Tibial nerve (tissue), 3 donors: ENCODE data around the gene KLHL11.

ENCODE experiments used
- POLR2A ChIP-seq, 2 donors: fragments of 450-650 bp; IDR thresholded peaks; one replicate each; pipeline ENCODE4 v1.6.1; 2017; ENCODE audit warnings: antibody characterized with exemption in 2 of 2, mild to moderate bottlenecking in 2 of 2, moderate library complexity in 2 of 2
- TF ChIP-seq, protein P1 (sequence below), 5 experiments: fragments of 200-600 bp in 3 of 5; fragments of 450-650 bp in 2 of 5; sonication (generic) in 3 of 5; IDR thresholded peaks; one replicate each; pipeline ENCODE4 v1.5.1; 2016 to 2019; ENCODE audit warnings: antibody characterized with exemption in 5 of 5, mild to moderate bottlenecking in 3 of 5, moderate library complexity in 2 of 5

DNA sequence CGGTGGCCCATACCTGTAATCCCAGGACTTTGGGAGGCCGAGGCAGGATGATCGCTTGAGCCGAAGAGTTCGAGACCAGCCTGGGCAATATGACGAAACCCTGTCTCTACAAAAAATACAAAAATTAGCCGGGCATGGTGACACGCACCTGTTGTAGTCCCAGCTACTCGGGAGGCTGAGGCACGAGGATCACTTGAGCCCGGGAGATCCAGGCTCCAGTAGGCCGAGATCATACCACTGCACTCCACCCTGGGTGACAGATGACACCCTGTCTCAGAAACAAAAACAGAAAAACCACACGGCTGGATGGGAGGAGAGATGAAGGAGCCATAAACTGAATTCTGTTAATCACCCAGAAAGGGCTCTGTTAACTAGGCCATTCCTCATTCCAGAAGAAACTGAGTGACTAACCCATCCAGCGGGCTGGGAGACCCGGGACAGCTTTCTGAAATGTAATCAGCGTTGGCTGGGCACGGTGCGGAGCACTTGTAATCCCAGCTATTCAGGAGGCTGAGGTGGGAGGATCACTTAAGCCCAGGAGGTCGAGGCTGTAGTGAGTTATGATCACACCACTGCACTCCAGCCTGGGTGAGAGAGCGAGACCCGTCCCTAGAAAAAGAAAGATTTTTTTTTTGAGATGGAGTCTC, 28.6 kb downstream of the KLHL11 start:
- TF ChIP-seq, protein P1, sequence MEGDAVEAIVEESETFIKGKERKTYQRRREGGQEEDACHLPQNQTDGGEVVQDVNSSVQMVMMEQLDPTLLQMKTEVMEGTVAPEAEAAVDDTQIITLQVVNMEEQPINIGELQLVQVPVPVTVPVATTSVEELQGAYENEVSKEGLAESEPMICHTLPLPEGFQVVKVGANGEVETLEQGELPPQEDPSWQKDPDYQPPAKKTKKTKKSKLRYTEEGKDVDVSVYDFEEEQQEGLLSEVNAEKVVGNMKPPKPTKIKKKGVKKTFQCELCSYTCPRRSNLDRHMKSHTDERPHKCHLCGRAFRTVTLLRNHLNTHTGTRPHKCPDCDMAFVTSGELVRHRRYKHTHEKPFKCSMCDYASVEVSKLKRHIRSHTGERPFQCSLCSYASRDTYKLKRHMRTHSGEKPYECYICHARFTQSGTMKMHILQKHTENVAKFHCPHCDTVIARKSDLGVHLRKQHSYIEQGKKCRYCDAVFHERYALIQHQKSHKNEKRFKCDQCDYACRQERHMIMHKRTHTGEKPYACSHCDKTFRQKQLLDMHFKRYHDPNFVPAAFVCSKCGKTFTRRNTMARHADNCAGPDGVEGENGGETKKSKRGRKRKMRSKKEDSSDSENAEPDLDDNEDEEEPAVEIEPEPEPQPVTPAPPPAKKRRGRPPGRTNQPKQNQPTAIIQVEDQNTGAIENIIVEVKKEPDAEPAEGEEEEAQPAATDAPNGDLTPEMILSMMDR (IDR thresholded peaks at IDR 0.05): no peak
- TF ChIP-seq POLR2A (IDR thresholded peaks at IDR 0.05): no peak
